Subcutaneous abdominal adipose tissue (tissue), 5 donors: ENCODE data around the gene ZCWPW2.

Source experiments
- H3K27ac ChIP-seq: one replicate; pipeline ENCODE4 v1.7.0; 2013; ENCODE audit warnings: low read depth, mild to moderate bottlenecking, inconsistent platforms, low read length, moderate library complexity
- H3K27me3 ChIP-seq, 5 donors: one replicate each; pipeline ENCODE4 v1.7.0; 2013; ENCODE audit warnings: low read length in 5 of 5, inconsistent platforms in 1 of 5; ENCODE audit not compliant: control insufficient read depth in 5 of 5, insufficient read depth in 4 of 5
- H3K36me3 ChIP-seq, 5 donors: one replicate each; pipeline ENCODE4 v1.7.0; 2013; ENCODE audit warnings: low read length in 5 of 5; ENCODE audit not compliant: control insufficient read depth in 5 of 5, insufficient read depth in 5 of 5
- H3K4me1 ChIP-seq, 5 donors: one replicate each; pipeline ENCODE4 v1.7.0; 2013; ENCODE audit warnings: low read length in 5 of 5, mild to moderate bottlenecking in 3 of 5, moderate library complexity in 1 of 5; ENCODE audit not compliant: control insufficient read depth in 5 of 5, insufficient read depth in 5 of 5
- H3K4me3 ChIP-seq, 5 donors: one replicate each; pipeline ENCODE4 v1.7.0; 2013; ENCODE audit warnings: low read length in 5 of 5, low read depth in 1 of 5
- H3K9ac ChIP-seq, 5 donors: one replicate each; pipeline ENCODE4 v1.7.0; 2013; ENCODE audit warnings: low read length in 5 of 5, mild to moderate bottlenecking in 4 of 5, moderate library complexity in 3 of 5
- H3K9me3 ChIP-seq, 5 donors: one replicate each; pipeline ENCODE4 v1.7.0; 2013; ENCODE audit warnings: low read length in 5 of 5; ENCODE audit not compliant: control insufficient read depth in 5 of 5
- donor health status: healthy.
- donor health status: healthy.
- donor health status: healthy.
- donor health status: healthy.
- donor health status: healthy.

The ZCWPW2 gene

GRCh38 chr3:28348629-28349468 lies at the start of gene ZCWPW2, which contains the start of gene AZI2:
Gene ZCWPW2, plus strand, starts transcription at chr3:28348721. Its CDS starts 64,348 bp downstream, at chr3:28413069.
Gene AZI2, minus strand, starts transcription at chr3:28348824. Its CDS starts 8,207 bp downstream, at chr3:28340617.
- Histone ChIP-seq H3K9ac (peak within 1 kb of the TSS; percentile 92 to 98 (median 97)), H3K4me3 (peak within 1 kb of the TSS; percentile 65 to 95 (median 91)), H3K36me3 (peaks cover 0 to 7% (median 4%) of the 10 kb centered on the region in 5 donors), H3K9me3 (peaks cover 0 to 13% (median 6%) of the 10 kb centered on the region in 5 donors), H3K4me1 (peaks cover 0 to 46% (median 42%) of the 10 kb centered on the region in 5 donors), H3K27me3 (no peaks in the 10 kb centered on the region), H3K27ac (peak within 1 kb of the TSS; percentile 99)

GRCh38 chr3:28299705-28300104 lies 48.8 kb upstream of the ZCWPW2 start:
- Histone ChIP-seq H3K9me3 (no peaks in the 10 kb centered on the region), H3K4me3 (no peak overlapping the region), H3K27ac (no peak overlapping the region)

GRCh38 chr3:28300345-28300962 lies 48.1 kb upstream of the ZCWPW2 start:
- Histone ChIP-seq H3K36me3 (no peaks in the 10 kb centered on the region), H3K4me1 (peaks cover 0 to 6% (median 0%) of the 10 kb centered on the region in 5 donors), H3K4me3 (no peak overlapping the region), H3K9ac (no peak overlapping the region), H3K27me3 (no peaks in the 10 kb centered on the region), H3K9me3 (no peaks in the 10 kb centered on the region), H3K27ac (no peak overlapping the region)

More at GRCh38 chr3:28299705-28300104, 48.8 kb upstream of the ZCWPW2 start:
- no peaks in the 10 kb centered on the region for H3K36me3 ChIP-seq
- H3K9ac ChIP-seq: no peak overlapping the region
- H3K4me1 ChIP-seq: peaks cover 0 to 6% (median 0%) of the 10 kb centered on the region in 5 donors
- no peaks in the 10 kb centered on the region for H3K27me3 ChIP-seq

GRCh38 chr3:28301688-28302087 lies 46.8 kb upstream of the ZCWPW2 start:
- Histone ChIP-seq H3K36me3 (no peaks in the 10 kb centered on the region), H3K9ac (no peak overlapping the region), H3K4me1 (no peaks in the 10 kb centered on the region), H3K4me3 (no peak overlapping the region), H3K27me3 (no peaks in the 10 kb centered on the region), H3K9me3 (no peaks in the 10 kb centered on the region), H3K27ac (no peak overlapping the region)

- H3K36me3 ChIP-seq: no peaks in the 10 kb centered on the region
- H3K9ac ChIP-seq: no peak overlapping the region
- H3K27ac ChIP-seq: no peak overlapping the region
- no peaks in the 10 kb centered on the region for H3K27me3 ChIP-seq
- no peak overlapping the region for H3K4me3 ChIP-seq
- no peaks in the 10 kb centered on the region for H3K9me3 ChIP-seq
- peaks cover 0 to 3% (median 0%) of the 10 kb centered on the region in 5 donors for H3K4me1 ChIP-seq
These were observed 40.3 kb upstream of the ZCWPW2 start for GRCh38 chr3:28308196-28308595.

- Histone ChIP-seq H3K36me3 (peaks cover 3 to 16% (median 5%) of the 10 kb centered on the region in 5 donors), H3K4me3 (no peak overlapping the region), H3K9ac (no peak overlapping the region), H3K27me3 (no peaks in the 10 kb centered on the region), H3K9me3 (no peaks in the 10 kb centered on the region), H3K27ac (no peak overlapping the region), H3K4me1 (no peaks in the 10 kb centered on the region)
These were observed 32.8 kb upstream of the ZCWPW2 start for GRCh38 chr3:28315711-28316110.

- H3K27ac ChIP-seq: no peak overlapping the region
- peaks cover 5 to 18% (median 6%) of the 10 kb centered on the region in 5 donors for H3K36me3 ChIP-seq
- H3K4me1 ChIP-seq: no peaks in the 10 kb centered on the region
- no peaks in the 10 kb centered on the region for H3K9me3 ChIP-seq
- H3K9ac ChIP-seq: no peak overlapping the region
- no peak overlapping the region for H3K4me3 ChIP-seq
- no peaks in the 10 kb centered on the region for H3K27me3 ChIP-seq
These were observed 32.3 kb upstream of the ZCWPW2 start for GRCh38 chr3:28316226-28316625.

- peaks cover 5 to 22% (median 9%) of the 10 kb centered on the region in 5 donors for H3K36me3 ChIP-seq
- H3K27me3 ChIP-seq: no peaks in the 10 kb centered on the region
- no peak overlapping the region for H3K27ac ChIP-seq
- H3K4me3 ChIP-seq: no peak overlapping the region
- no peak overlapping the region for H3K9ac ChIP-seq
- no peaks in the 10 kb centered on the region for H3K4me1 ChIP-seq
- H3K9me3 ChIP-seq: no peaks in the 10 kb centered on the region
These were observed 31.0 kb upstream of the ZCWPW2 start for GRCh38 chr3:28317438-28318022.

GRCh38 chr3:28320981-28321380 lies 27.5 kb upstream of the ZCWPW2 start:
- no peak overlapping the region for H3K4me3 ChIP-seq
- no peak overlapping the region for H3K9ac ChIP-seq
- H3K9me3 ChIP-seq: no peaks in the 10 kb centered on the region
- no peak overlapping the region for H3K27ac ChIP-seq
- no peaks in the 10 kb centered on the region for H3K27me3 ChIP-seq
- peaks cover 18 to 50% (median 25%) of the 10 kb centered on the region in 5 donors for H3K36me3 ChIP-seq
- no peaks in the 10 kb centered on the region for H3K4me1 ChIP-seq

GRCh38 chr3:28322464-28322863 lies 26.1 kb upstream of the ZCWPW2 start:
- H3K27me3 ChIP-seq: no peaks in the 10 kb centered on the region
- peaks cover 23 to 58% (median 30%) of the 10 kb centered on the region in 5 donors for H3K36me3 ChIP-seq
- H3K9me3 ChIP-seq: no peaks in the 10 kb centered on the region
- H3K27ac ChIP-seq: no peak overlapping the region
- no peak overlapping the region for H3K9ac ChIP-seq
- H3K4me1 ChIP-seq: no peaks in the 10 kb centered on the region
- no peak overlapping the region for H3K4me3 ChIP-seq
